Activated CD4-positive, CD25-positive, alpha-beta regulatory T cell treated with anti-CD3 and anti-CD28 coated beads, Interleukin-2, amount 50 U/mL, for 72 hours (primary cell): Measurements from ENCODE around the gene CRACR2A.

ENCODE experiments used
- DNase-seq: peaks from one replicate; pipeline ENCODE4 v3.0.0; 2021

The CRACR2A gene

DNA sequence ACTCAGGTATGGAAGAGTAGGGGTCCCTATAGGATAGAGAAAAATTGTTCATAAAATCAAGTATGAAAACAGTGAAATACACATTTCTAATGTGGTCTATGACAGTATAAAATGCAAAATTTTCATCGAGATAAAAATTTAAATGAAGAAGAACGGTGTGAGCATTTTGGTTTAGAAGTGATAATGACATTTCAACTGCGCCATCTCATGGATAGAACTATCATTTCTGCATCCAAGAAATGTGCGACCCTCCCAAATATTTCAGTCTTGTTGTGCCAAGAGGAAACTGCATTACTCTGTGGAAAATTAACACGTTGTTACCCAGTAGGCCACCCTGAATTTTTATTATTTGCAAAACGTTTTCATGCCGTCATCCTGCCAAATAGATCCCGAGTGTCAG, 108.8 kb downstream of the CRACR2A start:
- DNase-seq = no peak

DNA sequence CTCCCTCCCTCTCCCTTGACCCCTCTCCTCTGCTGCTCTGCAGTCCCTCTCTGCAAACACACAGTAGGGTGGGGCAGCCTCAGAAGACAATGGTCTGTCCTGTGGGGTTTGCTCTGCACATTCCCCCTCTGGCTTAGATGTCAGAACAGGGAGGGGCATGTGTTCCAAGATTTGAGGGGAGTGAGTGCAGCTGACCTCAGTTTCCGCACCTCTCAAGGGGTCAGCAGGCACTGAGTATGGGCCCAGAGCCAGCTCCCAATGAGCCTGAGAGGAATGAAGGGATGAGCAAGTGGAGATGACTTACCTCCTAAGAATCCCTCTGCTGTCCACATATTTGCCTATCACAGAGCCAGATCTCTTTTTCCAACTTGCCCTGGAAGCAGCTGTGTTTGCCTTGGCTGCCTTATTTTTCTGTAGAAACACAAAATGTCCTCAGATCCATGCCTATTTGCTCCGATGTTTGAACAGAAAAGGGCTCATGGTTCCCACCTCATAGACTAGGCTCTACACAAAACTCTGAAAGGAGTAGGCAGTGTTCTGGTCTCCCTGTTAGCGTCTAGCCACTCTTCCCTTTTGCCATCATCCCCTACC, 111.4 kb downstream of the CRACR2A start:
- no peak for DNase-seq

DNA sequence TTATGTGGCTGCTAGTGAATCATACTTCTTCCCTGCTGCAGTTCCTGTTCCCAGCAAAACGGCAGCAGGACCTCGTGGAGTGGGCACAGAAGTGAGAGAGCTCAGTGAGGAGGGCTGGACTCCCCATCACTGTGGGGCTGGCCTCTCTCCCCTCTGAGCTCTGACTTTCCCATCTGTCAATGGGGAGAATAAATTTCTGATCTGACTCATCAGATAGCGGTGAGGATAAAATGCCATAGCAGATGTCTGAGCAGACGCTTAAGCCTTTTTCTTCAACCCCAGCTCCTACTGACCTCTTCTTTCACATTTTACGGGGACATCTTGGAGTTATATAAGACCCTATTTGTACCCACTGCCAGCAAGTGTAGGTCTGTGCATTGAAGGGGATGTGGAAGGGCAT, 116.6 kb downstream of the CRACR2A start:
- DNase-seq = no peak

DNA sequence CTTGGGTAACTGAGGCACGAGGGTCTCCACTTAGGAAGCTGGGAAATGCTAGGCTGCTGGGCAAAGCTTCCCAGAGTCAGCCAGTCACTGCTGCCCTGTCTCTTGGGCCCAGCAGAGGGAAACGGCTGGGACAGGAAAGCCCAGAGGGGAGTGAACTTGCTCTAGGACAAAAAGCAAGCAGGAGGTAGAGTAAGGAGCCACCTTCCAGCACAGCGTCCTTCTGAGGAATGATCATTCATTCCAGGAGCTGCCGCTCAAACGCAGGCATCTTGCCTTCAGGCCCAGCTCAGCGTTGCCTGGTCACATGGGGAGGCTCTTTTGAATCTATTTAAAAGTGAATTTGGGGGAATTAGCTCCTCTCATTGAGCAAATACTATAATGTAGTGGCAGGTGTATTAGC, 118.6 kb downstream of the CRACR2A start:
- no peak for DNase-seq

DNA sequence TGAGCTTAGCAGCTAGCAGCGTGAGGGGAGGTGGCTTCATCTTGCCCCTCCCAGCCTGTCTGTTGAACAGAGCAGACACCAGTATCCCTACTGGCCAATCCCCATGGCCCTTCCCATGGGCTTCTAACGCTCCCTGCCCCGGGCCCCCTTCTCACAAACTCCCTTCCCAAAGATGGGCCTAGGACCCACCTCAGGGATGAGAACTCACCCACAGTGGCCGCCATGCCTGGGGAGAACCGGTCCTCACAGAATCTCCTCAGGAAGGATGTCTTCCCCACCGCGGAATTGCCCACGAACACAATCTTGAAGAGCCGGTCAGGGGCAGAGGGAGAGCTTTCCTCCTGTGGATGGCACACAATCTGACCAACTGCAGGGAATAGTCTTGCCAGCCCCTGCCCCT, 119.5 kb downstream of the CRACR2A start:
- DNase-seq = no peak

DNA sequence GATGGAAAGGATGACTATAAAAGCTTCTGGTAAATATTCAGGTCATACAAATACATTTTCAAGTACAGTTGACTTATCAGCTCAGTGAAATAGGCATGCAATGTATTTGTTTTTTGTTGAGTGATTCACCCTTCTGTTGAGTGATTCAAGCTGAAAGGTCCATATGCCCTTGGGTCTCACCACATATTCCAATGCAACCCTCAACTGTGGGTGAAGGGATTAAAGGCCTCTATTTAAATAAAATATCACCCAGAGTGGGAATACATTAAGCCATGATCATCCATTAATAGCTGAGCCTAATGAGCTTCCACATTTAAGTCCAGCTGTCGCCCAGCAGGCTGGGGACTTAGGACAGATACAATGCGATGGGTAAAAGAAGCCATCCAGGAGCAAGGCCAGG, 120.2 kb downstream of the CRACR2A start:
- no peak for DNase-seq

DNA sequence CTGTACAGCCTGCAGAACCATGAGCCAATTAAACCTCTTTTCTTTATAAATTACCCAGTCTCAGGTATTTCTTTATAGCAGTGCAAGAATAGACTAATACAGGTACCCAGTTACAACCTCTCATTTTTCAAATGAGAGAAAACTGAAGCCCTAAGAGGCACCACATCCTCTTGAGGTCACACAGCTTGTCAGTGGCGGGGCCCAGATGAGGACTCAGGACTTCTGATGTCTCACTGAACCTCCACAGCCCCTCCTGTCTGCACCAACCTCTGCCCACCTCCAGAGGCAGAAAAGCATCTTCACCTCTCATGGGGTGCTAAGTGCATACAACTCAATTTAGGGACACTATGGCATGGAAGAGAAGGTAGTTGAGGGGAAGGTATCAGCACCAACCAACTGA, 120.7 kb downstream of the CRACR2A start:
- DNase-seq = no peak

DNA sequence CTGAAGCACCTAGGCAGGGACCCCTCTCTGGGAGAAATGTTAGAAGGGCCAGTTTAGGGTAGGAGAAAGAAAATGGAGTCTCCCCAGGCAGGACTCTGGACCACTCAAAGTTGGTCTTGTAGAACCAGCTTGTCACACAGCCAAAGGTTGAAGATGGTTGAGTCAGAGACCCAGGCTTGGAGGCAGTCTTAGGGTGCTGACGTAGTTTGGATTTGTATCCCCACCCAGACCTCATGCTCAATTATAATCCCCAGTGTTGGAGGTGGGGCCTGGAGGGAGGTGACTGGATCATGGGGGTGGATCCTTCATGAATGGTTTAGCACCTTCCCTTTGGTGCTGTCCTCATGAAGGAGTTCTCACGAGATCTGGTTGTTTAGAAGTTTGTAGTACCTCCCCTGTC, 121.2 kb downstream of the CRACR2A start:
- no peak for DNase-seq

DNA sequence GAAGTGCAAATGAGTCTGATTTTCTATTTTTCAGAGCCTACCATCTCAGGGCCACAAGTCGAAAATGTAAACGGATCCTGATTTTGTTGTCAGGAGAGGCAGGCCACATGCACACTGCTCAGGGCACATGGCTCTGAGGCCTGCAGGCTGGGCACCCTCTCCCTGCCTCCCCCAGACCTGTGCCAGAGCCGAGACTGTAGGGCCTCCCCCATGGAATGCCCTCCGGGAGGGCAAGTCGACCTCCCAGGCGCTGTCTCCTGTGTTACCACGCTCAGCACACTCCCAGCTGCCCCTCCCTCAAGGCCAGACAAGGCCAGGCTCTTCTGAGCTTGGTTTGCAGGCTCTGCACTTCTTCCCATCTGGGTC, 121.7 kb downstream of the CRACR2A start:
- DNase-seq = no peak

DNA sequence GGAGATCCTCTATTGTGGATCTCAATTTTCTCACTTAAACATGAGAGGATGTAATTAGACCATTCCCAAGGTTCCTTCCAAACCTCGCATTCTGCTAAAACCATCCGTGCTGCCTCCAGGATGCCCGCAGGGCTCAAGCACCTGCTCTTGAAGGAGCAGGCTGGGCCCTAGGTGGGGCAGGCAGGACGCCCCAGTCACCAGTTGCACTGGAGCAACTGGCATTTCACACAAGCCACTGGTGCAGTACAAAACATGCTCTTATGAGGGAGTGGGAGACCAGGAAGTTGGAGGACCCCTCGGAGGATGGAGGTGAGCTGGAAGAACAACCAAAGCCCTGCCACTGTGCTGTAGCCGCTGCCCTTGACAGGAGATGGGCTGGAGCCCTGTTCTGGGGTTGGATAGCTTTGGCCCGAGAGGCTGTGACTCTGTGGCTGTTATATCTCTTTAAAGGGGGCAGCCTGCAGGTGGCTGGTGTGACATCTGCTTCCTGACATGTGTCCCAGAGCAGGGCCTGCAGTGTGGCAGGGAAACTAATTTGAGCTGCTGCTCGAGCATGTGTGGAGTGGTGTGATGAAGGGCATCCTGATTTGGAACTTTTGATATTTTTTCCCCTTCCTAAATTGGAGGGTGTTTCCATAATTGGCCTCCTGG, 122.2 kb downstream of the CRACR2A start:
- DNase-seq = no peak

DNA sequence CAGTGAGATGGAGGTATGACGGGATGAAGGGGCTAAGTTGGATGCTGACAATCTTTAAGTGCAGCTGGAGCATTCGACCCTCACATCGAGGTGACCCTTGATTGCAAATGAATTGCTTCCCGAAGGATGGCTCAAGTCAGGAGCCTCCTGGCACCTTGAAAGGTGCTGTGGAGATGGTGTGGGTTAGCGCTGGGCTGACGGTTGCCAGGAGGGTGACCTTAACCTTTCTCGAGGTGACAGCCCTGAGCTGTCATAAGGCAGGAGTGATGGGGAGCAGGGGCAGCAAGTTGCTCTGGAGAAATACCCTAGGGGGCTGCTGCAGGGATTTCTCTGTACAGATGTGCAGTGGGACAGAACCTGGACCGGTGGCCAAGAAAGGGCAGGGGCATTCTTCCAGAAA, 122.8 kb downstream of the CRACR2A start:
- no peak for DNase-seq

DNA sequence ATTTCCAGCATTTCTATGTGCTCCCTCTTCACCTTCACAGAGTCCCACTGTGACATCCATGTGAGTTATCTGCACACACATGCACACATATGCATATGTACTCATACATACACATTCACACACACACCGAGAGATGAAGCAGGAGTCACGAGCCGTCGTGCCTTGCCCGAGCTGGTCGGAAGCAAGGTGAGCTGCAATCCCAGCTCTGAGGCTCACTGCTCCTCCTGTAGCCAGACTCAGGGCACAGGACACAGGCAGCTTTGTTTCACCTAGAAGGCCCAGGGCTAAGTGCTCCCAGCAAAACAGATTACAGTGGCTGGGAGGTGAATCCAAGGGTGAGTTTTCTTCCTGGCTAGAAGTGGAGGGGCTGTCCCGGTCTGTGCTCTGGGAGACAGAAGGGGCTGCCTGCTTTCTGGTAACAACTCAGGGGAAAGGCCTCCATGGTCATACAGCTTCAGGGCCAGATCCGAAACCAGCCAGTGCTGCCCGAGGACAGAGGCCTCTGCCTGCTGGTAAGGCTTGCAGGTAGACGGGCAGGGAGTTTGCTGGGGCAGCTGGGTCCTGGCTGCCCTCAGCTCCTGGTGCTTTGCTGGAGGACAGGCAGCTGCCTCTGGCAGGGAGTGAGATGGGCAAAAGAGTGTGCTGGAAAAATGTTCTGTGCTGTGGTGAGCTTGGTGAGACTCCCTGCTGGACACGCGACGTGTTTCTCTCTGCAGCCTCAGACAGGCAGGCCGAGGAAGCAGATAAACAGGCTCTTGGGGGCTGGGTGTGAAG, 123.7 kb downstream of the CRACR2A start:
- no peak for DNase-seq

DNA sequence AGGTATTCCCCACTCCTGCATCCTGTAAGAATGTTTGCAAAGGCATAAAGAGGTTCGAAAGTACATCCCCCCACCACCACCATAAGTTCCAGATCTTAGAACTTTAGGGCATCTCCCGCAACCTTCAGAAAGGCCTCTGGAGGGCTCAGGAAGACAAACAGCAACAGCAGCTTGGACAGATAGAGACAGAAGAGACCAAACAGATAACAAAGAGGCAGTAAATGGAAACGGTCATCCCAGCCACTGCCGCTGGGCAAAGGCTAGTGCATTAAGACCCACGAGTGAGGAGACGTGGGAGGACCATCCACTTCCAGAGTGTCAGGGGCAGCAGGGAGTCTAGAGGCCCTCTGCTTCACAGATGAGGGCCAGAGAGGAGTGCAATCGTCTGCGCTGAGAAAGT, 124.3 kb downstream of the CRACR2A start:
- DNase-seq = no peak

DNA sequence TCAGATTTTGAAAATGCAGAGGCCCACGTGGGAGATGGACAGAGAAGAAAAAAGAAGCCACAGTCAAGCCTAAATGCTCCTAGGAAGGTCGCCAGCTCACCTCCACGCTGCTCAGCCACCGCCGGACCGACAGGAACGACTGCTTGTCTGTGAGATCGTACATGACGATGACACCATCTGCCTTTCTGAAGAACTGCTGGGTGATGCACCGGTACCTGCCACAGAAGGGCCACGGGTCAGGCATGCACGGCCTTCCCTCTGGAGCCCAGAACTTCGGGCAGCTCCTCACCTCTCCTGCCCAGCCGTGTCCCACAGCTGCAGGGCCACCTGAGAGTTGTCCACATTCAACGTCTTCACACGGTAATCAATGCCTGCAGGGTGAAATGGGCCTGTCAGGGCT, 125.6 kb downstream of the CRACR2A start:
- no peak for DNase-seq

DNA sequence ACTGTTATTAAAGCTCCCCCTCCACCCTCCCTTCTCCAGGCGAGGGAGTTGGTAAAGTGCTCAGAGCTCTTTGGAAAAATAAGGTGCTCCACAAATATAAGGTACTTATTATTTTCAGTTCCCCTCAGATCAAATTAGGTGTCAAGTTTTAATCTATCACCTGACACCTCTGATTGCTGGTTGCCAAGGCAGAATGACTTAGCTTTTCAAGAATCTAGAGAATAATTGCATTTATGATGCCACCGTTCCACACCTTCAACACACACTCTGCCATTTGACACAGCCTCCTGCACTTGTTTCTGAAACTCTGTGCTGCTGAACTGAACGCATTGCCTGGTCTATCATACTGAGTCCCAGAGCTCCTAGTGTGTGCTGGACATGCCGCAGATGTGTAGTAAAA, 128.6 kb downstream of the CRACR2A start:
- no peak for DNase-seq

DNA sequence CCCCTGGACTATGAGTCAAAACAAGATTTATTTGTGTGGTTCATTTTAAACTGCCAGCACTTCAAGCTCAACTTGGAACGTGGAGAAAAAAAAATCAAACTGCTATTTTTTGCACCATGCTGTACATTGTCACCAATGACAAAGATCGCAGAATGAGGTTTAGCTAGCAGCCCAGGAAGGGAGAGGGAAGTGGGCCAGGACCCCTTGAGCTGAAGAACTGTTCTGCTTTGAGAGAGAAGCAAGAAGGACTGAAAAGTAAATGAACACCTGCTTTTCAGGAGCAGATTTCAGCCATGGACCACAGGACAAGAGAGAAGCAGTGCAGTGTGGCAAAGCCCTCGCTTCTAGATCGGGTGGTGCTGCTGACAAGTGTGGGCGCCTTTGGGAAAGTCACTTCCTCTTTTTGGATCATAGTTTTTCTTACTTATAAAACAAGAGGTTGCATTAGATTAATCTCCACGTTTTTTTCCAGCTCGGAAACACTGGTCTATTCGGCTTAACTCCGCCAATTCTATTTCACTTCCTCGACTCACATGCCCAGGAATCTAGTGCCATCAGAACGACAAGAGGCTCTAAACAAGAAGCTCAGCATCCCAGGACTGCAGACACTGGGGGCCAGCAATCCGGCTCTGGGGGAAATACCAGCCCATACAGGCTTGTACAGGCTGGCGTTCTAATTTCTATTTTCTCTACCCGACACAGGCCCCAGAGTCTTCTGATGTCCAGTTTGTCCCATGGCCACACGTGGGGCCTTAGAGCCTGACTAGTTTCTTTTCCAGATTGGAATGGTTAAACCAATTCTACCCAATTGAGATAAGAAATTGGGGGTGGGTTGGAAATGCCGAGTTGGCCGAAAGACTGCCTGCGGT, 129.9 kb downstream of the CRACR2A start:
- no peak for DNase-seq

DNA sequence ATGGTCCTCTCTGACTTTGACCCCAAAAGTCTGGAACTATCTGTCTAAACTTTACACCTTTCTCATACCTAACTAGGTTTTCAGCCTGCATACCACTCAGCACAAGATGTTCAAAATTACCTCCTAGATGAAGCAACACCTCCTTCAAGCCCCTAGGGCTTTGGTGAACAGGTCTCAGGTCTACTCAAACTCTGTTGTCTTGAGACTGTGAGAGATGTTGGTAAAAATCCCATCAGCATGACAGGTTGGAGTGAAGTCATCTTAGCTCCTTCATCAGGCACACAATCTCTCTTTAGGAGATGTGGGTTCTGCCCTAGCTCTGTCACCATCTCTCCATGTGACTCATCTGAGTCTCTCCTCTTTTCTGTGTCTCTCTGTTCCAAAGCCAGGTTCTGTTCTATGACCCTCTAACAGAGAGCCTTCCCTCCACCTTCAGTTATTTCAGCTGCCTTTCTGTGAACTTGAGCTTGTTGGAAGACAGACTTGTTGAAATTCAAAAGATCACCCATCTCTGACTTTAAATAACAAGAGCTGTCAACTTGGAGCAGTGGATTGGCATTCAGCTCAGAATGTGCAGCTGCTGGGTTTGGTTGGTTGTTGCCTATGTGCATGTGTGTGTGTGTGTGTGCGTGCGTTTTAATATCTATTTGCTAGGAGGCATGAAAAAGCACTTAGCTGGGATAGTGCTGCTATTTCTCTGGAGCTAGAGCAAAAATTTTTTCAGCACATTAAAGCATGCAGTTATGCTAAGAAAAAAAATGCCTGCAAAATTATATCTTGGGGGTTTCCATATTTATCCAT, 130.7 kb downstream of the CRACR2A start:
- DNase-seq = no peak

DNA sequence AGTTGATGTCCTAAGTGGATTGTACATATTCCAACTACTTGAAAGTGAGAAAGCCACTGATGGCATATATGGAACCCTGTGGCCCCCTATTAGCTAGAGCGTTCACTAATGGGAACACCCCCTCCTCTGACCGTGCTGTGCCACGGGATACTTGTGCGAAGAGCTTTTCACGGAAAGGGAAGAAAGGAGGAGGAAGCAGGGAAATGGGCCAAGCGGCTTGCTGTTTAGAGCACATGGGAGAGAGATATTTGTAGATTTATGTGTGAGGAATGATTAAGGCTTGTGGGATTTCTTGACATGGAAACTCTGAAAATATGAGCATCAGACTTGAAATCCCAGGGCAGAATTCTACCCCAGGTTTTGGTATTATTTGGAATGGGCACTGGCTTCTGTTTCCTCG, 132.1 kb downstream of the CRACR2A start:
- DNase-seq = no peak

DNA sequence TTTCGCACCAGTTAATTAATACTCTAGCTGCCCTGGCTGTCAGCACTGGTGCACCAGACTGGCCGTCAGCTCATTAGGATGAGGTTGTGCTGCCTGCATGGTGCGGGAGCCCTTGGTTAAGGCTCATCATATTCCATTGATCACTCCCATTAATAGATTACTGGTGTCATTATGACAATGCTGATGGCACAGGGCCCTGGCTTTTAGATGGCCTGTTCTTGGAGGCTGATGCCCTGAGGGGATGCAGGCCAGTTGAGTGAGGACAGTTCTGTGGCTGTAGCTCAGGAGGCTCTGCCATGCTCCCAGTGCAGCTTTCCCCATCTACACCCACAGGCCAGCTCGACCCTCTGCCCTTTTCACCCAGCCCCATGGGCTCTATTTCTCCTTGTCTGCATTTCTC, 135.3 kb downstream of the CRACR2A start:
- no peak for DNase-seq

DNA sequence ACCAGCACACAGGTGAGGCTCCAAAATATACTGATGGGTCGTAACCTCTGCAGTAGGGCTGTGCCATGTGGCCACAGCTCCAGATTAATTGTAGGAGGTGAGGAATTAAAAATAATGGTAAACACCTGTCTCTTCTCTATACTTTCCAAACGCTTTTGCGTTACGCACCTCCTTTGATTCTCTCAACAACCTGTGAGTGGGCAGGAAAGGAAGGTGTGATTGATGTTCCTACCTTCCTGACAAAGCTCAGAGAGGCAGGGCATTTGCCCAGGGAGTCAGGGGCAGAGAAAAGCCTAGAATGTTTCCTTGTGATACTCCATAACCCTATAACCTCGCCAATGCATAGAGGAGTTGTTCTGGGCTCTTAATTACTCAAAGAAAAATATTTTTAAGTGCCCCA, 137.0 kb downstream of the CRACR2A start:
- no peak for DNase-seq

DNA sequence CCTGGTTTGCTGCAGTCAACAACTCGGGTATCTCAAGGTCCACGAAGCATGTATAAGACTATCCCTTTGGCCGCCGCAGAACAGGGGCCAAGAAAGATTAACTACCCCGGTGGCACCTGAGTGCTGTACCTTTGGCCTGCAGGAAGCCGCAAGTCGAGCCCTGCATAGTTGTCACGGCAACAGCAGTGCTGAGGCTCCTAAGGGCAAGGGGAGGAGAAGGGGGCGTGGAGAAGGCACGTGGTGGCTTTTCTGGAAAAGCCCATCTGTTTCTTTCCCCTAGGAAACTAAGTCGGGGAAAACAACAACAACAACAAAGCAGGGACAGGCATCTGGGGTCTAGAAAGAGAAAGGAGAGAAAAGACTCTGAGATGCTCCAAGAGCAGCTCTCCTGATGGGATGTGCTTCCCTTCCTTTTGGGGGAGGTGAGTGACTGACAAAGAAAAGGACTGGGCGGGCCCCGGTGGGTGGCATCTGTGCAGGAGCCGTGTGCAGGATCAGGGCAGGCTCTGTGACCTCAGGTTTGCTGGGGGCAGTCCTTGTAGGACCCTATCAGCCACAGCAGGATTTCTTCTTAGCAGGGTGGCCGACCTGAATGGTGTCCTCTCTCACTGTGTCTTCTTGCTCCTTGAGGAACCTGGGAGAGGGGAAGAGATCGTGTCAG, 138.0 kb downstream of the CRACR2A start:
- DNase-seq = no peak
